Stimulated activated naive CD8-positive, alpha-beta T cell treated with anti-CD3 and anti-CD28 coated beads, Interleukin-15, amount 100 ng/mL, for 72 hours (primary cell): Measurements from ENCODE around the gene NOL4L.
A peak's percentile ranks its signal among the peaks of the same experiment; 100 is the strongest.

Experiments
- ATAC-seq: fragments of 150-1000 bp; cut with Tn5 transposase; 2 replicates; pipeline ENCODE4 v1.10.0; 2021; ENCODE audit warnings: mild to moderate bottlenecking, moderate library complexity
- DNase-seq, 2 donors: peaks; one replicate each; pipeline ENCODE4 v3.0.0; 2021 to 2022
- H3K27ac Mint-ChIP-seq, 2 donors: one replicate each; pipeline ENCODE4 v1.8.0; 2022; ENCODE audit warnings: mild to moderate bottlenecking in 2 of 2, mixed read lengths in 2 of 2, moderate library complexity in 2 of 2
- H3K27me3 Mint-ChIP-seq: one replicate; pipeline ENCODE4 v1.8.0; 2022; ENCODE audit warnings: mixed read lengths
- H3K4me1 Mint-ChIP-seq: one replicate; pipeline ENCODE4 v1.8.0; 2022; ENCODE audit warnings: mild to moderate bottlenecking, mixed read lengths
- H3K4me3 Mint-ChIP-seq, 2 donors: one replicate each; pipeline ENCODE4 v1.8.0; 2022; ENCODE audit warnings: mild to moderate bottlenecking in 2 of 2, mixed read lengths in 2 of 2, moderate library complexity in 1 of 2
- H3K9me3 Mint-ChIP-seq, 2 donors: one replicate each; pipeline ENCODE4 v1.8.0; 2022; ENCODE audit warnings: mixed read lengths in 2 of 2

Gene NOL4L

GRCh38 chr20:32515631-32516101, 69.5 kb downstream of the NOL4L start:
- no peak overlapping the region for H3K4me3 Mint-ChIP-seq
- DNase-seq (no peak), ATAC-seq (no peak)
- H3K4me1 Mint-ChIP-seq = peaks cover 72% of the 10 kb centered on the region
- no peak overlapping the region for H3K27ac Mint-ChIP-seq
- H3K9me3 Mint-ChIP-seq = no peaks in the 10 kb centered on the region
- no peaks in the 10 kb centered on the region for H3K27me3 Mint-ChIP-seq

DNA sequence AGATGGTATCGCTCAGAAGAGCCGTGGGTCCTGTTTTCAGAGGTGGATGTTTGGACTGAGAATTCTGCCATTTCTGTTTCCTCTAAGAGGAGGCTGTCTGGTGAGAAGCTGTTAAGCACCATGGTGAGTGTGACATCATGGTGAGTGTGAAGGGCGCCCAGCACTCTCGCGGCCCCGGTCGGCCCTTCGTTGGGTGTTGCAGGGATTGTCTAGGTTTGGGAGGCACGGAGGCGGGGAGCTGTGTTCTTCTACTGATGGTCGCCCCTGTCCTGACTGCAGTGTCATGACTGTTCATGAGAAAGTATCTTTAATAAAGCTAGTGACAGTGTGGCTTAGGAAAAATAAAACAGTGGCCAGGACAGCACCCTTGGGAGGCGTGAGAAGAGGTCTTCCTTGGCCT, 70.4 kb downstream of the NOL4L start:
- Mint-ChIP-seq H3K27ac (peak overlapping the region in 1 of 2 donors; percentile 77), H3K4me1 (peaks cover 81% of the 10 kb centered on the region), H3K4me3 (peak overlapping the region; percentile 8 to 31), H3K27me3 (no peaks in the 10 kb centered on the region), H3K9me3 (no peaks in the 10 kb centered on the region)
- ATAC-seq = no peak
- no peak for DNase-seq

- H3K4me3 Mint-ChIP-seq = peak overlapping the region; percentile 78 to 83
- H3K27me3 Mint-ChIP-seq = no peaks in the 10 kb centered on the region
- H3K27ac Mint-ChIP-seq = peak overlapping the region; percentile 68 to 88
- peaks cover 94% of the 10 kb centered on the region for H3K4me1 Mint-ChIP-seq
- no peaks in the 10 kb centered on the region for H3K9me3 Mint-ChIP-seq
- DNase-seq (no peak), ATAC-seq (no peak)
These were observed 71.9 kb downstream of the NOL4L start for GRCh38 chr20:32513031-32513866.

DNA sequence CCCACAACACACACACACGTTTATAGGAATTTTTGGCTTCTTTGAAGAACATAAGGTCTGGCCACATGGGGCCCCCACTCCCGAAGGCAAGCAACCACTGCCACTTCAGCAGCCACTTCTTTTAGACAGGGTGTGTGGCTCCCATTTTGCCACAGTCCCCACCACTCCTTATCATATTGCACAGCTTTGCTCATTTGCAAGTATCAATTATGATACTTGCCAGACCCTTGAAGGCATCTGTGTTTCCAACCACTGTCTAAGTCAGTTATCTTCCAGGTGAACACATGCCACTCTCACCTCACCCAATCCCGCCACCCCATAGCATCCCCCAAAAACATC, 73.1 kb downstream of the NOL4L start:
- ATAC-seq (no peak), DNase-seq (no peak)
- Mint-ChIP-seq H3K9me3 (no peaks in the 10 kb centered on the region), H3K4me1 (peaks cover 98% of the 10 kb centered on the region), H3K27ac (peak overlapping the region; percentile 91 to 94), H3K4me3 (peak overlapping the region; percentile 78 to 83), H3K27me3 (no peaks in the 10 kb centered on the region)

- H3K9me3 Mint-ChIP-seq = no peaks in the 10 kb centered on the region
- H3K4me1 Mint-ChIP-seq = peaks cover 100% of the 10 kb centered on the region
- ATAC-seq = no peak
- no peak for DNase-seq
- H3K4me3 Mint-ChIP-seq = peak overlapping the region; percentile 78 to 83
- no peaks in the 10 kb centered on the region for H3K27me3 Mint-ChIP-seq
- H3K27ac Mint-ChIP-seq = peak overlapping the region; percentile 91 to 94
These were observed 73.6 kb downstream of the NOL4L start for GRCh38 chr20:32511358-32512046.

DNA sequence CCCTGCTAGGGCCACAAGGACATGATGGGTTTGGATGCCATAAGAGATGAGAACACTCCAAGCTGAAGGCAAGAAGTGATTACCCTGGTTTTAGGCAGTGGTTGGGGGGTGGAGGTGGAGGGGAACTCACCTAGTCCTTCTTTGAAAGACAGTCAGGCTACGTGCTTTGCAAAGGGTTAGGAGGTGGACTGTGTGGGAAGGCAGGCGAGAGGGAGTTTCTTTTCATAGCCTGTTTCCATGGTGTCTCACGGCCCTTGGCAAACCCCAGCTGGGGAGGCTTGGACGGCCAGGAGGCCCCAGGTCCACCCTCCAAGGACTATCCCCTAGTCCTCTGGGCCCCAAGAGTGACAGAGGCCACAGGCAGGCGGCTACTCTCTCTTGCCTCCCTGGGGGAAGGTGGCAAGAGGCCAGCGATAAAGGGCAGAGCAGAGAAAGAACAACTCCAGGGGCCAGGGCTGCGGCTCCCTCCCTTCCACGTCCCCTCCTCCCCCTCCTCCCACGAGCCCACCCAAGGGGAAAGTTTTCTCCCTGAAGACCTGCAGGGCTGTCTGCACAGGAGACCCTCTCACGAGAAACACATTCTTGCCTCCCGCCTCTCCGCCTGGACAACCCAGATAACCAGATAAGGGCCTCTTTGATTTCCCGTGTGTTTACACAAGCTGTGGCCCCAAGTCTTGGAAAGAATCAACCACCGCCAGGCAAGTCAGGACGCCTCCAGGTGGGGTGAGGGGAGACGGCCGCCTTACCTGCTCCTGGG, 74.4 kb downstream of the NOL4L start:
- H3K27me3 Mint-ChIP-seq = no peaks in the 10 kb centered on the region
- H3K9me3 Mint-ChIP-seq = no peaks in the 10 kb centered on the region
- H3K4me1 Mint-ChIP-seq = peaks cover 100% of the 10 kb centered on the region
- peak overlapping the region; percentile 91 to 94 for H3K27ac Mint-ChIP-seq
- H3K4me3 Mint-ChIP-seq = peak overlapping the region; percentile 78 to 83
- ATAC-seq = peak; percentile 61
- peak in 1 of 2 donors; percentile 52 for DNase-seq

DNA sequence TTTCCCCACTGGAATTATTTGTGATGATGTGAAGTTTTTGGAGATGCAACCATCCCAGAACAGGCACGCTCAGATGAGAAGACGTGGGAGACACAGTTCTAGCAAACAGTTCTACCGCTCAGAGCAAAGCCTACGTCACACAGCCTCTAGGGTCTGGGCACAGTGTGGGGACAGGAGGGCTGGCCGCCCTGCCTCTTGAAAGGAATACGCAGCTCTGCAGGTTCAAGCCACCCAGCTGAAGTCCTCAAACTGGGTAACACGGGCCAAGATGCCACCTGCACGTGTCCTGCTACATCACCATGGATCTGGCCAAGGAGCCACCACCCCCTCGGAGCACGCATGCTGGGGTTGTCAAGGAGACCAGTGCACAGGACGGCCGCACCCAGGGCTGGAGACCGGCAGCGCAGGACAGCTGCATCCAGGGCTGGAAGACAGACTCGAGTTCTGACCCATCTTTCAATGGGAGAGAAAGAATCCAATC, 75.0 kb downstream of the NOL4L start:
- H3K27me3 Mint-ChIP-seq = no peaks in the 10 kb centered on the region
- peak overlapping the region; percentile 91 to 94 for H3K27ac Mint-ChIP-seq
- H3K4me1 Mint-ChIP-seq = peaks cover 100% of the 10 kb centered on the region
- peak; percentile 36 for ATAC-seq
- peak; percentile 27 to 49 for DNase-seq
- no peaks in the 10 kb centered on the region for H3K9me3 Mint-ChIP-seq
- peak overlapping the region; percentile 78 to 83 for H3K4me3 Mint-ChIP-seq

DNA sequence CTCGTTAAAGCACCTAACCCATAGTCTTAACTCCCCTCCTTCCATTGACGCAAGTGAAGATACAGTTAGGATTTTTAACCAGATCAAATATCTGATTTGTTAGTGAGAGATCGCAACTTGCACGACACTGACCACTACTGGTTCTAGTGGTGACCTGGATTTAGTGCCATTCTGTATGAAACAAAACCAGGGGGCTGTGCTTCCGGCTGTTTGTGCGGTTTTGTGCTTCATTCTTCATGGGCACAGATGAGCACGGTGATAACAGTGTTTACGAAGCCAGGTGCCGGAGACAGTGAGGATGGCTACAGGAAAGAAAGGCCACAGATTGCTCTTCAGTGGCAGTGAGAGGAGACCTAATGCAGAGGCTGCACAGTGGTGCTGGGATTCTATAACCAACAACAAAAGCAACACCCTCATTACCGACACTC, 75.5 kb downstream of the NOL4L start:
- peak; percentile 84 for ATAC-seq
- peaks cover 100% of the 10 kb centered on the region for H3K4me1 Mint-ChIP-seq
- peak overlapping the region; percentile 78 to 83 for H3K4me3 Mint-ChIP-seq
- no peaks in the 10 kb centered on the region for H3K9me3 Mint-ChIP-seq
- no peaks in the 10 kb centered on the region for H3K27me3 Mint-ChIP-seq
- H3K27ac Mint-ChIP-seq = peak overlapping the region; percentile 72 to 77
- peak; percentile 64 to 82 for DNase-seq

DNA sequence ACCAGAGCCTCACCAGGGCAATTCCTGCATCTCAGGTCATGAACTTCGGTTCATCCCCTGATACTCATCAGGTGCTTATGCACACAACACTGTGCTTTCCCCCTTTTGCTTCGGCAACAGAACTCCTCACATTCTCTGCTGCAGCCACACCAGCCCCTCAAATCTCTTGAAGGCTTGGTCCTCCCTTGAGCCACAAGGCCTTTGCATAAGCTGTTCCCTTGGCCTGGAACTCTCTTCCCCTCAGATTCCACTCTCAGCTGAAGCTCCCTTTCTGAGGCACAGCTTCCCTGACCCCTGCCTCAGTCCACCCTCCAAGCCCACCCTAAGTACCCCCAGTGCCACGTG, 76.4 kb downstream of the NOL4L start:
- DNase-seq (no peak), ATAC-seq (no peak)
- Mint-ChIP-seq H3K4me3 (peak overlapping the region; percentile 54 to 78), H3K4me1 (peaks cover 93% of the 10 kb centered on the region), H3K27ac (peak overlapping the region in 1 of 2 donors; percentile 72), H3K9me3 (no peaks in the 10 kb centered on the region), H3K27me3 (no peaks in the 10 kb centered on the region)

DNA sequence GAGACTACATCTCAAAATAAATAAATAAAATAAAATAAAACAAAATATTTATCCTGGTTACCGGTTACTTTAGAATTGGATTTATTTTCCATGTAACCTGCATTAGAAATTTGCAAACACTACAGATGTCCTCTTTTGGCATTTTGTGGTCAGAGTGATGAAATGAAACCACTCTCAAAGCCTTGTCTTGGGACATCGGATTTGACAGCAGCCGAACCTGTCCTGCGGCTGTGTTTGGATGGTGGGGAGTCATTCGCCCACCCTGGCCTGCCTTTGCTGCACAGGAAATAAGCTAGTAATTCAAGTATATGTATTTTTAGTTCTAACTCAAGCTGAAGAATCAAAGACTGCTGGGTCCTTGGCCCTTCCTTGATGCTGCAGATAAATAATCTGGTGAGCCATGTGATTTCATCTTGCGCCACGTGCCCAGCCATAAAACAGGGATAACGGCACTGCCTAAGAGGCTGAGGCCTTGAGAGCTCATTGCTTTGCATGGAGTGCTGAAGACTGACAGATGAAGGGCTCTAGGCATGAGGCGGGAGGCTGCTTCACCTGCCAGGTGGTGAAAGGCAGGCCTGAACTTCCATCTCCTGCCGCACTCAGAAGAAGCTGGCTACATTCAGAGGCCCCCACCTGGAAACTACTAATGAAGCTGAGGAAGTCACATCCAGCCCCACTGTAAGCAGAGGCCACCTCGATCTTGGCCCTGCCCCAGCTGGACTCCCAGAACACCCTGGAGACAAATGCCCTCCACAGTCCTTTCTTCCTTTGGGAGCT, 76.9 kb downstream of the NOL4L start:
- ATAC-seq = no peak
- Mint-ChIP-seq H3K27ac (peak overlapping the region in 1 of 2 donors; percentile 34), H3K4me3 (peak overlapping the region; percentile 54 to 78), H3K27me3 (no peaks in the 10 kb centered on the region), H3K9me3 (no peaks in the 10 kb centered on the region), H3K4me1 (peaks cover 90% of the 10 kb centered on the region)
- no peak for DNase-seq

GRCh38 chr20:32506721-32507120, 78.4 kb downstream of the NOL4L start:
- H3K27ac Mint-ChIP-seq = peak overlapping the region; percentile 83 to 95
- DNase-seq (no peak), ATAC-seq (no peak)
- no peaks in the 10 kb centered on the region for H3K27me3 Mint-ChIP-seq
- peak overlapping the region in 1 of 2 donors; percentile 3 for H3K4me3 Mint-ChIP-seq
- no peaks in the 10 kb centered on the region for H3K9me3 Mint-ChIP-seq
- H3K4me1 Mint-ChIP-seq = peaks cover 85% of the 10 kb centered on the region

GRCh38 chr20:32505723-32506473, 79.2 kb downstream of the NOL4L start:
- peak; percentile 16 for ATAC-seq
- Mint-ChIP-seq H3K27me3 (no peaks in the 10 kb centered on the region), H3K4me3 (peak overlapping the region in 1 of 2 donors; percentile 30), H3K9me3 (no peaks in the 10 kb centered on the region), H3K27ac (peak overlapping the region; percentile 49 to 91), H3K4me1 (peaks cover 85% of the 10 kb centered on the region)
- no peak for DNase-seq

GRCh38 chr20:32501709-32502108, 83.4 kb downstream of the NOL4L start:
- Mint-ChIP-seq H3K27me3 (no peaks in the 10 kb centered on the region), H3K4me1 (peaks cover 46% of the 10 kb centered on the region), H3K27ac (no peak overlapping the region), H3K4me3 (no peak overlapping the region), H3K9me3 (no peaks in the 10 kb centered on the region)
- DNase-seq = no peak
- ATAC-seq = peak; percentile 59

GRCh38 chr20:32497589-32498224, 87.4 kb downstream of the NOL4L start:
- Mint-ChIP-seq H3K4me1 (peaks cover 38% of the 10 kb centered on the region), H3K9me3 (no peaks in the 10 kb centered on the region), H3K27ac (no peak overlapping the region), H3K27me3 (no peaks in the 10 kb centered on the region), H3K4me3 (no peak overlapping the region)
- DNase-seq = no peak
- ATAC-seq = no peak
